Activated CD8-positive, alpha-beta memory T cell treated with anti-CD3 and anti-CD28 coated beads, Interleukin-2, amount 50 U/mL, for 1 hour (primary cell): Measurements from ENCODE around the gene F12.
A peak's percentile ranks its signal among the peaks of the same experiment; 100 is the strongest.
"Not testable (repeated sequence)": the region's sequence is repeated elsewhere in the genome, so short reads cannot be mapped to it uniquely, and the experiment has no call there.

Experiments
- DNase-seq: peaks from one replicate; pipeline ENCODE4 v3.0.0-alpha.2; 2020; ENCODE audit errors: extremely low read depth

F12 gene

GRCh38 chr5:177432143-177432838 lies 22.9 kb upstream of the F12 start:
- DNase-seq: no peak

- DNase-seq: no peak
Observed at GRCh38 chr5:177431317-177432142, 22.2 kb upstream of the F12 start.

- DNase-seq: no peak
Observed at GRCh38 chr5:177430972-177431316, 21.6 kb upstream of the F12 start.

GRCh38 chr5:177430140-177430951 lies 21.0 kb upstream of the F12 start:
- no peak for DNase-seq

GRCh38 chr5:177429248-177430040 lies 20.1 kb upstream of the F12 start:
- peak; percentile 66 for DNase-seq

- DNase-seq: no peak
Observed at GRCh38 chr5:177428574-177429217, 19.3 kb upstream of the F12 start.

GRCh38 chr5:177427919-177428573 lies 18.7 kb upstream of the F12 start:
- no peak for DNase-seq

- DNase-seq: no peak
Observed at GRCh38 chr5:177427211-177427822, 18.0 kb upstream of the F12 start.

- DNase-seq: no peak
Observed at GRCh38 chr5:177426566-177427210, 17.3 kb upstream of the F12 start, which contains the start of gene GRK6. GRK6 (plus strand) TSS chr5:177426676; CDS start chr5:177426846, 170 bp downstream.

- DNase-seq: peak; percentile 100
Observed at GRCh38 chr5:177425801-177426565, 16.6 kb upstream of the F12 start.

GRCh38 chr5:177425196-177425800 lies 15.9 kb upstream of the F12 start:
- DNase-seq: no peak

- no peak for DNase-seq
Observed at GRCh38 chr5:177423671-177424070, 14.3 kb upstream of the F12 start.

- DNase-seq: no peak
Observed at GRCh38 chr5:177421062-177421798, 11.9 kb upstream of the F12 start.

- not testable (repeated sequence) for DNase-seq
Observed at GRCh38 chr5:177420472-177420871, 11.1 kb upstream of the F12 start.

- DNase-seq: no peak
Observed at GRCh38 chr5:177419046-177419445, 9.7 kb upstream of the F12 start.

- not testable (repeated sequence) for DNase-seq
Observed at GRCh38 chr5:177417081-177417480, 7.7 kb upstream of the F12 start.

- no peak for DNase-seq
Observed at GRCh38 chr5:177414481-177414880, 5.1 kb upstream of the F12 start.
